NT2/D1 (cell line): ENCODE measurements around the gene DNMT3L.

Experiments used
- DNase-seq: peaks from one replicate; pipeline ENCODE4 v3.0.0-alpha.2; 2011; ENCODE audit warnings: low read depth, low spot score
- H3K27me3 ChIP-seq: 2 replicates; pipeline ENCODE4 v1.6.0; 2011; ENCODE audit warnings: mild to moderate bottlenecking; ENCODE audit not compliant: insufficient read length, insufficient read depth
- H3K36me3 ChIP-seq: 2 replicates; pipeline ENCODE4 v1.6.1; 2011; ENCODE audit warnings: mild to moderate bottlenecking, low read length, mixed read lengths; ENCODE audit not compliant: insufficient read depth, insufficient read length
- H3K4me1 ChIP-seq: 2 replicates; pipeline ENCODE4 v1.5.1; 2011; ENCODE audit not compliant: insufficient read depth, insufficient read length
- H3K4me3 ChIP-seq: 2 replicates; pipeline ENCODE4 v1.5.1; 2011; ENCODE audit warnings: low read depth; ENCODE audit not compliant: insufficient read length
- H3K9ac ChIP-seq: 2 replicates; pipeline ENCODE4 v1.6.0; 2011; ENCODE audit warnings: low read depth; ENCODE audit not compliant: insufficient read length
- H3K9me3 ChIP-seq: 2 replicates; pipeline ENCODE4 v1.5.1; 2011; ENCODE audit warnings: mild to moderate bottlenecking, low read length; ENCODE audit not compliant: insufficient read depth
- SUZ12 ChIP-seq: IDR thresholded peaks from 2 replicates; pipeline ENCODE4 v1.6.1; 2011; ENCODE audit not compliant: insufficient read length, insufficient read depth; ENCODE audit errors: extremely low read depth
- YY1 ChIP-seq: IDR thresholded peaks from 2 replicates; pipeline ENCODE4 v1.6.1; 2011; ENCODE audit not compliant: insufficient read length, insufficient read depth
- ZNF274 ChIP-seq: IDR thresholded peaks from 2 replicates; pipeline ENCODE4 v1.6.1; 2011; ENCODE audit warnings: mild to moderate bottlenecking, low read depth, low read length

Gene DNMT3L

DNA sequence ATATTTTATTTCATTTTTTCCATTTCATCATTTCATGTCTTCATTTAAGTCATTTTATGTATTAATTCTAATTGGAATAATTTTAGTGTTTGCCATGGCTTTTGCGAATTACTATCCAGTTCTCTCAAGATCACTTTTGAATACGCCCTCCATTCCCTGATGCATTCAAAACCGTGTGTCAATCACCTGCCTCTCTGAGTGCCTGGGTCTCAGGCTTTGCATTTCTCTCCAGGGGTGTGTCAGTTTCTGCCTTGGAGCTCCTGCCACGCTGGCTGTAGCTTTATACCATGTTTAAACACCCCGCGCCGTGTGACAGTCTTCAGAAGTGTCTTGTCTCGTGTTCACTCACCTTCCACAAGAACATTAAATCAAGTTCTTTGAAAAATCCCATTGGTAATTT lies 7.4 kb upstream of the DNMT3L start:
- TF ChIP-seq ZNF274 (no peak), YY1 (no peak), SUZ12 (no peak)
- Histone ChIP-seq H3K27me3 (no peaks in the 10 kb centered on the region), H3K9me3 (no peaks in the 10 kb centered on the region)

DNA sequence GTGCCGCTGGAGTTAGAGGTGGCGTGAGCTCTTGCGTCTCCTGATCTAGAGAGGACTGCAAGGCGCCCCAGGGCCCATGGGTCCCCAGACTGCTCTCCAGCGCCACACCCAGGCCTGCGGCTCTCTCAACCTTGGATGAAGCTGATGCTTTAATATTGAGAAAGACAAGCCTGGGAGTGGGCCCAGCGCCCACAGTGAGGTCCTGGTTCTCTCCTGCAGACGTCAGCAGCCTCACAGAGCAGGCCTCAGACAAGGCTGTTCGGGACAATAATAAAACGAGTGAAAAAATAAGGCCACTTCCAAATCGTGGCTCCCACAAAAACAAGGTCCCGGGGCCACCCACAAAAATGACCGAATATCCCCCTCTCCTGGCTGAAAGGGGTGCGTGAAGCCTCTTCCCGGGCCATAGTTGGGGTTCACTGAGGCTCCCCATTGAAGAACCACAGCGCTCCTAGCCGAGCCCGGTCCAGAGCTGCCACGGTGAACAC lies 6.0 kb upstream of the DNMT3L start:
- no peak for DNase-seq

More for the DNA sequence above, 7.4 kb upstream of the DNMT3L start:
- DNase-seq, result no peak
- Histone ChIP-seq H3K4me3 (no peak overlapping the region), H3K4me1 (peaks cover 12% of the 10 kb centered on the region), H3K36me3 (no peaks in the 10 kb centered on the region), H3K9ac (no peak overlapping the region)

DNA sequence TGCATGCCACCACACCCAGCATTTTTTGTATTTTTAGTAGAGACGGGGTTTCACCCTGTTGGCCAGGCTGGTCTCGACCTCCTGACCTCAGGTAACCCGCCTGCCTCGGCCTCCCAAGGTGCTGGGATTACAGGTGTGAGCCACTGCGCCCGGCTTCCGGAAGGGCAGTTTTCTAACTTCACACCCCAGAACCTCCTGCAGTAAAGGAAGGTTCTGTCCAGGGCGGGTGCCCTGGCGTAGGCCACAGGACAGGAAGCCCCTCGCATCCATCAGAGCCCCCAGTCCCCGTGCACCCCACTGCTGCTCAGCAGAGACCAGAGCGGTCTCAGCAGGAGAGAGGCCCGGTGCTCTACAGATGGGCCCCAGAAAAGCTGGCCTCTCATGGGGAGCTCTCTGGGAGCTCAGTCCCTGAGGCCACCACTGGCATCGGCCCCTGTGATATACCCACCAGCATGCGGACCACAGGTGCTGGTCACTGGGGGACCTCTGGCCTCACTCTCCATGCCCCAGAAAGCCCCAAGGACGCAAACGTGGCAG lies 4.1 kb upstream of the DNMT3L start:
- Histone ChIP-seq H3K9me3 (no peaks in the 10 kb centered on the region), H3K4me3 (no peak overlapping the region), H3K36me3 (no peaks in the 10 kb centered on the region), H3K27me3 (no peaks in the 10 kb centered on the region), H3K9ac (no peak overlapping the region), H3K4me1 (peaks cover 15% of the 10 kb centered on the region)
- TF ChIP-seq YY1 (no peak), ZNF274 (no peak), SUZ12 (no peak)
- no peak for DNase-seq

More for the DNA sequence above, 6.0 kb upstream of the DNMT3L start:
- Histone ChIP-seq H3K27me3 (no peaks in the 10 kb centered on the region), H3K36me3 (no peaks in the 10 kb centered on the region), H3K9me3 (no peaks in the 10 kb centered on the region), H3K4me3 (no peak overlapping the region), H3K4me1 (peaks cover 14% of the 10 kb centered on the region), H3K9ac (no peak overlapping the region)
- TF ChIP-seq ZNF274, result no peak
- TF ChIP-seq SUZ12, result no peak
- no peak for TF ChIP-seq YY1

DNA sequence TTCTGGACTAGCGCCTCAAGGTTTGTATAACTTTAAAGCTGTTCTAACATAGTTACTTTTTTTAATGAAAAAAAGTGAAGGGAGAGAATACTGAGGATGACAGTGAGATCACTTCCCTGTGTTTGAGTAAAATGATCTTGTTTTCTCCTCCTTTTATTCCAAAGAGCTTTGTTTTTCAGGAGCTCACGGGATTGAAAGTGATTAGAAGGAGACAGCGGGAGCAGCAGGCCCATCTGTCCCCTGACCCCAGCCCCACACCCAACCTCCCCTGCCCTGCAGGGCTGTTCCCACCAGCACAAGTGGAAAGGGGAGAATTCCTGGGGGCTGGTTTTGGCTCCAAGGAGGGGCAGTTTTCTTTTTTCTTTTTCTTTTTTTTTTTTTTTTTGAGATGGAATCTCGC lies 2.1 kb upstream of the DNMT3L start:
- TF ChIP-seq SUZ12 (no peak), ZNF274 (no peak), YY1 (no peak)
- no peaks in the 10 kb centered on the region for H3K36me3 ChIP-seq
- no peak overlapping the region for H3K4me3 ChIP-seq
- DNase-seq, result no peak
- H3K9me3 ChIP-seq, result no peaks in the 10 kb centered on the region
- peaks cover 15% of the 10 kb centered on the region for H3K4me1 ChIP-seq
- H3K27me3 ChIP-seq, result no peaks in the 10 kb centered on the region
- peak overlapping the region; percentile 61 for H3K9ac ChIP-seq

DNA sequence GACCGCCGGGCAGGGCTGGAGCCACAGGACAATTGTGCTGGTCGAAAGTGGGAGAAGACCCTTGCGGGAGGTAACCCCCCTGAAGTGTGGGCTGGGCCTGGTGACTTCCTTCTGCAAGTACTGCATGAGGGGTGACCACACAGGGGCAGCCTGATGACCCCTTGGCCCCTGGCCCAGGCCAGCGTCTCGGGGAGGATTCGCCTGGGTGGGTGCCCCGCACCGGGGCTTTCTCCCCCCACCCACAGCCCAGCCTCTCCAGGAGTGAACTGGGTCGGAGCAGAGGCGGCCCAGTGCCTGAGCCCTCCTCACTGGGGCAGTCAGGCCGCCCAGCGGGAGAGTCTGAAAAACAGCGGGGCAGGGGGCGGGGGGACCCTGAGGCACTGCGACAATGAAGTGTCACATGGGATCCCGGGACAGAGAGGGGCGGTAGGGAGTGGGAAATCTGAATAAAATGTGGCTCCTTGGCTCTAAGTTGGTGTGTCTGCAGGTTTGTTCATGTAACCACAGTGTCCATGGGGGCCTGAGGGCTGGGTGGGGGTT lies 1.6 kb upstream of the DNMT3L start:
- Histone ChIP-seq H3K4me3 (peak overlapping the region; percentile 29), H3K9me3 (no peaks in the 10 kb centered on the region), H3K4me1 (peaks cover 15% of the 10 kb centered on the region), H3K36me3 (no peaks in the 10 kb centered on the region), H3K27me3 (no peaks in the 10 kb centered on the region), H3K9ac (peak overlapping the region; percentile 81)
- TF ChIP-seq SUZ12 (no peak), ZNF274 (no peak), YY1 (no peak)
- peak; percentile 51 for DNase-seq

DNA sequence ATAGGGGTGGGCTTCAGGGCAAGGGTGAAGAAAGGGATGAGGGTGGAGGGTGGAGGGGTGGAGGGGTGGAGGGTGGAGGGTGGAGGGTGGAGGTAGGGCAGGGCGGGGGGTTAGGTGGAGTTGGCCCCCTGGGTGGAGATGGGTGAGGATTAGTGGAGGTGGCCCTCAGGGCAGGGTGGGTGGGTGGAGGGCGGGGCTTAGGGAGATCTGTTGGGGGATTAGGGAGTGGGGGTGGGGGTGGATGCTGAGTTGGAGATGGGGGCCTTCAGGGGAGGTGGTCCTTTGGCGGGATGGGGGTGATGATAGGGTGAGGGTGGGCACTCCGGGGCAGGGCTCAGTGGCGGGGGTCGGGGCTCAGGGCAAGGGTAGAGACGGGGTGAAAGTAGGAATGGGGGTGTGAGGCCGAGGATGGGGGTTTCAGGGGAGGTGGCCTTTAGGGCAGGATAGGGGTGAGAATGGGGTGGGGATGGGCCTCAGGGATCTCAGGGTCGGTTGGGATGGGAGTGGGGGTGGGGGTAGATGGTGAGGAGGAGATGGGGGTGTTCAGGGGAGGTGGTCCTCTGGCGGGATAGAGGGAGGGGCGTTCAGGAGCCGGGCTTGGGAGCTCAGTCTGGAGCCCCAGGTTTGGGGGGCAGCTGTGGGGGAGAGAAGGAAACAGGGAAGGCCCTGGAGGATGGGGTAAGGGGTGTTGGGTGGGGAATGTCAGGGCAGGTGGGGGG lies 800 bp upstream of the DNMT3L start:
- H3K9me3 ChIP-seq, result no peaks in the 10 kb centered on the region
- no peaks in the 10 kb centered on the region for H3K27me3 ChIP-seq
- H3K9ac ChIP-seq, result no peak overlapping the region
- H3K4me3 ChIP-seq, result no peak overlapping the region
- TF ChIP-seq ZNF274 (no peak), SUZ12 (no peak), YY1 (no peak)
- no peak for DNase-seq
- H3K4me1 ChIP-seq, result peaks cover 15% of the 10 kb centered on the region
- no peaks in the 10 kb centered on the region for H3K36me3 ChIP-seq

DNA sequence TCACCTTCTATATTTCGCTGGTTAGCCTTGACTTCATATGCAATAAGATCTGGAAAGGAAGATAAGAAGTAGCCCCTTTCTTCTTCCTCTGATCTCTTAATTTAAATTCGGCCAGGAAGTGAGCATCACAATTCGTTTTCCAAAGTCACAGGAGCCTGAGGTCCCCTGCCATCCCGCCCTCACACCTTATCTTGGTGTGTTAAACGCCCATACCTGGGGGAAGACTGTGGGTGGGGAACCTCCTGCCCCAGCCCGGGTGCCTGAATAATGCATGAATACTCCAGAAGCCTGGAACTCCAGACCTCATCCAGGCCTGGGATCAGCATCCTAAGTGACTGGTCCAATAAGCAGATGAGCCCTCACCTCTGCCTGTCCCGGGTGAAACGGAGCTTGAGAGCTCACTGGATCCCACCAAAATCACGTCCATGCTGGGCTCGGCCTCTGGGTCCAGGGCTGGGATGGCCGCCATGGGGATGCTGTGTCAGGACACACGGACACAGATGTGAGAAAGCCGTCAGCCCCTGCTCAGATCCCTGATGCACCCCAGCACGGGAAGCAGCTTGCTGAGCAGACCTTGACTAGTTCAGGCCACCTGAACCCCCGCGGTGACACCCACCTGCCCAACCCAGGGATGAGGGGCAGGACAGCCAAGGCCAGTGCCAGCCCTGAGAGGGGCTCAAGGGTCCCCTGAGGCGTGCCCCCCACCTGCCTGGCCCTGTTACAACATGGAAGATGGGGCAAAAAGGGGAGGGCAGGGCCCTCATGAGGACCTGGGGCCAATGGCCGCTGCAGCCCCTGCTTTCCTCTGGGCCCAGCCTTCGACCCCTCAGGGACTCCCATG lies 686 bp downstream of the DNMT3L start:
- no peak overlapping the region for H3K4me3 ChIP-seq
- TF ChIP-seq SUZ12 (no peak), YY1 (no peak), ZNF274 (no peak)
- peaks cover 15% of the 10 kb centered on the region for H3K4me1 ChIP-seq
- H3K27me3 ChIP-seq, result no peaks in the 10 kb centered on the region
- no peaks in the 10 kb centered on the region for H3K36me3 ChIP-seq
- no peak for DNase-seq
- H3K9ac ChIP-seq, result no peak overlapping the region
- H3K9me3 ChIP-seq, result no peaks in the 10 kb centered on the region
